HG03280 (cell line): ENCODE data around the gene MARVELD1.

ENCODE experiments used
- ATAC-seq: cut with Tn5 transposase; IDR thresholded peaks from one replicate; pipeline ENCODE4 v1.9.1; 2021; ENCODE audit warnings: mild to moderate bottlenecking, moderate library complexity; ENCODE audit not compliant: unreplicated experiment

MARVELD1 gene

DNA sequence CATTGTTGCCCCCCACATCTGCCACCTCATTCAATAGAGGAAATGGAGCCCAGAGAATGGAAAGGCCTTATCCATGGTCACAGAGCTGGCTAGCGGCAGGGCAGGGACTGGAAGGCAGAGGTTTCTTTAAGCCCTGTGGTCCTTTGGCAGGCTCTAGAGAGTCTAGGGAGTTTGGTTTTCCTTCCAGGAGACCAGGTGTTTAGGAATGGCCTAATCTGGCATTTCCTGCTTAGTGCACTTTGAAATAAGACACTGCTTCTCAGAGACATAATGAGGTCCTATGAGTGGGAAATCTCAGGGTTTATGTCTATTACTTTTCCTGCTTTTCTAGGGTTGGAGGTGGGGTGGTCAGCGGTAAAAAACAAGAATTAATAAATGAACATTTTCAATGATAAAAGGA is 6.1 kb downstream of the MARVELD1 start:
- ATAC-seq: no peak

DNA sequence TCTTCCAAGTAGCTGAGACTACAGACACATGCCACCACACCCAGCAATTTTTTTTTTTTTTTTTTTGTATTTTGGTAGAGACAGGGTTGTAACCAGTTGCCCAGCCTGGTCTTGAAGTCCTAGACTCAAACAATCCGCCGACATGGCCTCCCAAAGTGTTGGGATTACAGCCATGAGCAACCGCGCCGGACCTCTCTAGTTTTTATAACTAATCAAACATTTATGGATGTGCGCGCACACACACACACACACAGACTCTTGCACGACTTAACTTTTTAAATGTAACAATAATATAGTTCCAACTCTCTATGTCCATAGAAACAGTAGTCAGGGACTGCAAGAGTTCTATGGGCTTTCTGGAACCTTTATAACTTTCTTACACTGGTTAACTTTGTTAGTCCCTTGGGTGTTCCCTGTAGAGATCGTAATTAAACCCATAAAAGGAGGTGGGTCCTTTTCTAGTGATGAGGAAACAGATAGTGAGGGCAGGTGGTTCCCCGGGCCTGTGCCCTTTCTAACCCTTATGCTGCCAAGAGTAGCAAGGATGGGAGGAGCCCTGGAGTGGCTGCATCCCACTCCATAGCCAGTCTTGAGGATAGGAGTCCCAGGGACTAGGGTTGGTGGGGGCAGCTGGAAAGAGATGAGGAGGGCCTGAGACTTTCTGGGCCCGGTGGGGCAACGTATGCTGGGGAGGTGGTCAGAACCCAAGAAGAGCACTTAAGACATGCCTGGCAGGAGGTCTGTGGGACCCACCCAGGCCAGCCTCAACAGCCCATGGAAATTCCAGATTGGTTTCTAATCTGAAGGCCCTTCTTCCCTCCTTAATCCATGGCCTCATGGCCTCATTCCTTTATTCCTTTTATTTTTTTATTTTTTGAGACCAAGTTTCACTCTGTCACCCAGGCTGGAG is 8.6 kb downstream of the MARVELD1 start:
- ATAC-seq: no peak

DNA sequence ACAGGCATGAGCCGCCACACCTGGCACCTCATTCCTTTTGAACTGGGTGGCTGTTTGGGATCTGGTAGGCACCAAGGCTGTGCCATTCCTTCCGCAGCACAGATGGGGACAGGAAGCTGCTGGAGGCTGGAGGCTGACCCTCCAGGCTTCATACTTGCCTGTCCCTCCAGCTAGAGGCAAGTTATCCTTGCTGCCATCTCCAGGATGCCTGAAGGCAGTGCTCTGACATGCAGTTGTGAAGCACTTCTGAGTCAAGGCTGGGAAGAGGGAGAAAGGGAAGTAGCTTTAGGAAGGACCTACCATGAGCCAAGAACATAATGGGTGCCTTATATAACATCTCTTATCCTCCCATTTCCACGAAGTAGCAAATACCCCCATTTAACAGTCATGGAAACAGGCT is 9.5 kb downstream of the MARVELD1 start:
- no peak for ATAC-seq

DNA sequence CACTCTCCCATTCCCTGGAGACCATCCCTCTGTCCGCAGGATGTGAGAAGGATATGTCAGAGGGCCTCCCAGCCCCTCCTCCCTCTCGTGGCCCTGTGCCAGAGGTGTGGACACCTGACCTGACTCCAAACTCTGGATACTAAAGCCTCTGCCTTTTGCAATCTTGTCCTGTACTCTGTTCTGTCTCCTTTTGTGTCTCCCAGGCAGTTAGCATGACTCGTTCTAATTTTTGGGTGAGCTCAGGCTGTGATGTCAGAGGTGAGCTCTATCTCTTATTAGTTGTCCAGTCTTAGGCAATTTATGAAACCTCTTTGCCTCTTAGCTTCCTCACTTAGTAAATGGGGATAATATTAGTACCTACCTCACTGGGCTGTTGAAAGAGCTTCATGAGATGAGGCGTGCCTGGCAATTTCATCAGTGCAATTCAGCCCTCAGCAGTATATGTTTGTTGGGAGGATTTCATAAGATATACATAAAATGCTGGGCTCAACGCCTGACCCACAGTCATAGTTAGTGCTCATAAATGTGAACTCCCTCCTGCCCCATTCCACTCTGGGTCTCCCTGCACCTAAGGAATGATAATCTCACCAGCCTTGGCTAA is 10.9 kb downstream of the MARVELD1 start:
- no peak for ATAC-seq

DNA sequence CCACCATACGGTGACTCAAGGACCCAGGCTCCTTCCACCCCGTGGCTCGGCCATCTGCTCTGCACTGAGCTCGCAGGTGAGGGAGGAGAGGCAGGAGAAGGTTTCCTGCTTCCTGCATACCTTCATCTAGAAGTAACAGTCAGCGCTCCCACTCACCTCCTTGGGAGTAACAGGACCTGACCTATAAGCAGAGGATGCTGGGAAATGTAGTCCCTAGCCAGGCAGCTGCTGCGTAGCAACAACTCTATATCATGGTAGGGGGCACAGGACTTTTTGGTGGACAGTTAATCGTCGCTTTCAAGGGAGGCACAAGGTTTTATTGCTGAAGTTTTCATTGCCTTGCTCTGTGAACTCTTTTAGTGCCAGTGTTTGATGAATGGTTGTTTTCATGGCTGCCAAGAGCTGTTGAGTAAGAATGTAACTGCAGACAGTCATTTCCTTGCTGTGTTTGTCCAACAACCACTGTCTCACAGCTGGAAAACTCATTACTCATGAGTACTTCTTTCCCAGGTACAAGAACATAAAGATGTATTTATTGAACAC is 13.2 kb downstream of the MARVELD1 start:
- no peak for ATAC-seq

DNA sequence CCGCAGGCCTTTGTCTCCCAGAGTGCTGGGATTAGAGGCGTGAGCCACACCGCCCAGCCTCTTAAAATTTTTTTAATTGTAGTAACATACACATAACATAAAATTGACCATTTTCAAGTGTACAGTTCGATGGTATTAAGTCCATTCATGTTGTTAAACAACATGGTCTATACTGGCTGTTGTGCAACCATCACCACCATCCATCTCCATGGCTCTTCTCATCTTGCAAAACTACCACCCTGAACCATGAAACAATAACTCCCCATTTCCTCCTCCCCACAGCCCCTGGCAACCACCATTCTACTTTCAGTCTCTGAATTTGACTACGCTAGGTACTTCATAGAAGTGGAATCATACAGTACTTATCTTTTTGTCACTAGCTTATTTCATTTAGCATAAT is 15.5 kb downstream of the MARVELD1 start:
- no peak for ATAC-seq

DNA sequence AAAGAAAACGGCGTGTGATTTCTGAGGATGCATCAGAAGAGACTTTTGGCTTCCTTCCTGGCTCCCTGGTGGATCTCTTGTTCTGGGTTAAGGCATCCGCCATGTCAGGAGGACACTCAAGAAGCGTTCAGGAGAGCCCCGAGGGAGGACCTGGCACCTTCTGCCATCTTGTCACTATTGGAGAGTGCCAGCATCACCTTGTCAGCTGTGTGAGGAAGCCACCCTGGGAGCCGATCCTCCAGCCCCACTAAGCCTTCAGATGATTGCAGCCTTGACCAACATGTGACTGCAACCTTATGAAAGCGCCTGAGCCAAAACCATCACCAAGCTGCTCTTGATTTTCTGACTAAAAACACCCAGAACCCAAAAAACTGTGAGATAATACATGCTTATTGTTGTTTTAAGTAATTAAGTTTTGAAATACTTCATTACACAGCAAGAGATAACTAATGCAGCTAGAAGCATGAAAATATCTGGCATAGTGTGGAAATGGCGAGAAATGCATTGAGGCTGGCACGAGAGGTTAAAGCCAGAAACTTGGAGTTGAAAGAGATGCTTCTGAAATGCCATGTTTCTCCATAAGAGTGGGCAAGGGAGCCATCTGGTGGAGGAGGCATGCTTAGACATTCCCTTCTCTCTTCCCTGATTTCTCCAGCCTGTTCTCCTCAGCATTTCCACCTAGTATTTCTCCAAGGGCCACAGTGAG is 18.0 kb downstream of the MARVELD1 start:
- ATAC-seq: no peak

DNA sequence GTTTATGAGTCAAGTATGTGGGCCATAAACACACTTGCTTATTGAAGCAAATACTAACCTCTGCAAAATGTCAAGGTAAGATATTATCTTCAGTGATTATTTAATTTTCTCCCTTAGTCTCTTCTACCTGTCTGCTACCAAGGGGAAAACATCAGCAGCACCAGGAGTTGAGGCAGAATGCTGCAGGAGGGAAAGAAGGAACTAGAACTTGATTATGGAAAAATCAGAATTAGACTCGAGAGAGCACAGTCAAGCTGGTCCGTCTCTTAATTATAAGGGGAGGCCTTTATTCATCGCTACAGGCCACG is 18.5 kb downstream of the MARVELD1 start:
- ATAC-seq: no peak

DNA sequence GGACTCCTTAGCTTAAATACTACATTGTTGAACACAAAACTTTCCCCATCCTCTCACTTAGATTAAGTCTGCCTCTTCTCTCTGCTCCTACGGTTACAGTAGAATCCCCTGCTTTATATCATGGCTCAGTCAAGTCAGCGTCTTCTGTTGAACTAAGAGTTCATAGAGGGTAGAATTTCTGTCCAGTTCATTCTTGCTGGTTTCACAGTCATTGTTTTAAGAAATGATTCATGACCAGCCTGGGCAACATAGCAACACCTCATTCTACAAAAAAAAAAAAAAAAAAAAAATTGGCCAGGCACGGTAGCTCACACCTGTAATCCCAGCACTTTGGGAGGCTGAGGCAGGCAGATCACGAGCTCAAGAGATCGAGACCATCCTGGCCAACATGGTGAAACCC is 19.7 kb downstream of the MARVELD1 start:
- ATAC-seq: no peak

DNA sequence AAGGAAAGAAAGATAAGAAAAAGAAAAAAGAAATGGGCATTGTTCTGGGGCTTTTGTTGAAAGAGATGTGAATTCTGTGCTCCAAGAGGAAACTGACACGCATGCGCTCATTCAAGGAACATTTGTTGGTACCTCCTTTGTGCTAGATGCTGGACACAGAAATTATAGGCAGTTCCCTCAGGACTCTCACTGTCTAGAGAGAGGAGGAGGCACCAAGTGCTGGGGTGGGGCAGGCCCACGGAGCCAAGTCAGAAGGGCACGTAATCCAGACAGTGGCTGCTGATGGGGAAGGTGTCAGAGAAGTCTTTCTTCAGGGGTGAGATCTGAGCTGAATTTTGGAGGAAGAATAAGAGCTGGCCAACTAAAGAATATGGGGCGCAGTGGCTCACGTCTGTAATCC is 20.5 kb downstream of the MARVELD1 start:
- ATAC-seq: no peak

DNA sequence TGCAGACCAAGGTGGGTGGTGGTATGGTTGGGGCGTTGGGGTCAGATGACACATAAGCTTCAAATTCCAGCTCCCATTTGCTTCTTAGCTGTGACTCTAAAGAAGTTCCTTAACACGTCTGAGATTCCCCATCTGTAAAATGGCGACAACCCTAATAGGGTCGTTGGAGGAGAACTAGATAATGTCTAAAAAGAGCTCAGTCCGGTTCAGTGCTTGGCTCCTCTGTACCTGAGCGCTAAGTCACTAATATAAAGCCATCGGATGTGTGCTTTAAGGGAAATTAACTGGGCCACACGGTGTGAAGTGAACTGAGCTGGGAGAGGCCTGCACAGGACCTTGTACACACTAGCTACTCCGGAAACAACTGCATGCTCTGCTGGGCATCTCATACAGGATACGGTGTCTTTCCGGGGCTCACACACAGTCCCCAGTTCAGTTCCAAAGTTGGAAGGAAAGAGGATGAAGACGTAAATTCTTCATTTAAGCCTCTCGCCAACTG is 22.9 kb downstream of the MARVELD1 start:
- peak; percentile 2 for ATAC-seq

DNA sequence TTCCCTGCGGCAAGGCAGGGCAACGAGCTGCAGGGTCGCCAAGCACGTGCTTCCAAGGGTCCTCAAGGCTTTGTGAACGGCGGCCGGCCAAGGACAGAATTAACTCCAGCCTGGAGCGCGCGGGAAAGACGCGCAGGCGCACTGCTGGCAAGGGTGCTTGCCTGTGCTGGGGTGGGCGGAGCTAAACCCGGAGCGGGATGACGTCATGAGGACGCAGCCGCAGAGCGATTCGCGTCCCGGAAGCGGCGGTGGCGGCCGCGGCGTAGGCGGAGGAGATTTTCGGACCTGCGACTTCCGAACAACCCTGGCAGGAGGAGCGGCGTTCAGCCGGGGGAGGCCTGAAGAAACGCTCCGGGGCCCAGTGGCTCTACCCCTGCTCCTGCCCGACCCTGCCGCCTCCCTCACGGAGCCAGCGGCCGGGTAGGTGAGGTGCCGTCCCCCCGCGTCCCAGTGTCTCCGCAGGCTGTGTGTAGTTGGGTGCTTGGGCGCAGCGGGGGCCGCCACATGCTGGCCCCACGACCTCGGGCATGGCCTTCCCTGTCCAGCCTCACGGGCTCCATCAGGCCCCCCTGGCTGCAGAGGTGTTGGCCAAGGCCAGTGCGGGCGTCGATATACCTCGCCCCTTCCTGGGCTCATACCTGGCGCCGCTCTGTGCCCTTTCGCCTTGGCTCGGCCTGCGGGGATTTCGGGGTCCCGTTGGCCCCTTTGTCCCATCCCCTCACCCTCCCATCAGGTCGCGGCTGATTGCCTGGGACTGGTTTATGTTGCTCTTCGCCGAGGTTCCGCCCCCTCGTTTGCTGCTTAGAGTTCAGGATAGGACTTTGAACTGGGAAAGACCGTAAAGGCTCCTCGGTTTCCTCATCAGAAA is 23.6 kb downstream of the MARVELD1 start, which contains the start of gene ZFYVE27:
TSS of gene ZFYVE27 (plus strand) at position 227 of the 868 bp plus-strand sequence. CDS start 1,350 bp downstream, outside the sequence.
- peak; percentile 90 for ATAC-seq

DNA sequence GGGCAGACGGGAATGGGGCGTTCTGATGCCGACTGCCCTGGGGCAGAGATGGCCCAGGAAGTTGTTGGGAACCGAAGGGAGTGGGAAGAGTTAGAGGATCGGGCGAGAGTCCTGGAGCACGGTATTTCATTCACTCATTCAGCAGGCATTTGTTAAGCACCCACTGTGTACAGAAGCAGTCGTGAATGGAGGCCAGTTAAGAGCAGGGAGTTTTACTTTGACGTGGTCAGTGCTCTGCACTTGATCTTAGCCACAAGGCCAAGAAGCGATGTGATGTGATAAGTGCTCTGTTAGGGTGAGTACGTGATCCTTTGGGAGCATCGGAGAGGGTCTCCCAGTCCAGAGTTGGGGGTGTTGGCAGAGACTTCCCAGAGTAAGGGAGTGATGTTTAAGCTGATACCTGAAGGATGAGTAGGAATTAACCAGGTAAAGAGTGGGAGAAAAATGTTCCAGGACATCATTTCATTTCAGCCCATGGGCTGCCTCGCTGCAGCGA is 24.3 kb downstream of the MARVELD1 start:
- ATAC-seq: peak; percentile 4

DNA sequence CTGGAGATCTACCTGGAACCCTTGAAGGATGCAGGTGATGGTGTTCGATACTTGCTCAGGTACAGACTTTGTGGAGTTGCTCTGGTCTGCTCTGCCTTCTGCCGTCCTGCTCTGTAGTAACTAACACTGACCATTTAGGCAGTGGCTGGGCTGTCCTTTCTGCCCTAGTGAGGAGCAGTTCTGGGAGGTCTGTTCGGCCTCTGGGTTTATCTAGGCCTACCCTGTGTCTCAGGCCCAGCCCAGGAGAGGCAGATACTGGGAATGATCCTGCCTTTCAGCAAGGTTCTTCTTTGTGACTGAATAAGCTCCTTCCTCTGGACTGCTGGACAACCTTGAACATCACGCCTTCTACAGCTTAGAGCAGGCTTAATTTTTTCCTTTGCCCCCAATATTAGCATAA is 25.1 kb downstream of the MARVELD1 start:
- no peak for ATAC-seq

DNA sequence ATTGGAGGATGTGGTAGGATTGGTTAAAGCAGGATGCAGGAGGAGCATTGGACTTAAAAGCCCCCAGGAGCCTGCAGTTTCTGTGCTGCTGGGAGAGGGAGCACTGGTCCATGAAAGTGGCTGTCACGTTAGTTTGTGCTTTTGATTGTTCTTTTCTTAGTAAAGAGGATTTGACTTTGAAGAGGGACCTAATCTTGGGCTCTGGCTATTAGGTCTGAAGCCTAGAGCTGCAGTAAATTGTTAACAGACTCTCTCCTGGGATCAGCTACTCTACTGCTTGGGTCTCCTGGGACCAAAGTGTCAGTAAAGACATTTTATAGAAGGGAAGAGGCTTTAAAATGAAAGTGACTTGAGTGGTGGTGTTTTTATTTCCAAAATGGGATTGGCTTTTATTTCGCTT is 27.1 kb downstream of the MARVELD1 start:
- no peak for ATAC-seq

DNA sequence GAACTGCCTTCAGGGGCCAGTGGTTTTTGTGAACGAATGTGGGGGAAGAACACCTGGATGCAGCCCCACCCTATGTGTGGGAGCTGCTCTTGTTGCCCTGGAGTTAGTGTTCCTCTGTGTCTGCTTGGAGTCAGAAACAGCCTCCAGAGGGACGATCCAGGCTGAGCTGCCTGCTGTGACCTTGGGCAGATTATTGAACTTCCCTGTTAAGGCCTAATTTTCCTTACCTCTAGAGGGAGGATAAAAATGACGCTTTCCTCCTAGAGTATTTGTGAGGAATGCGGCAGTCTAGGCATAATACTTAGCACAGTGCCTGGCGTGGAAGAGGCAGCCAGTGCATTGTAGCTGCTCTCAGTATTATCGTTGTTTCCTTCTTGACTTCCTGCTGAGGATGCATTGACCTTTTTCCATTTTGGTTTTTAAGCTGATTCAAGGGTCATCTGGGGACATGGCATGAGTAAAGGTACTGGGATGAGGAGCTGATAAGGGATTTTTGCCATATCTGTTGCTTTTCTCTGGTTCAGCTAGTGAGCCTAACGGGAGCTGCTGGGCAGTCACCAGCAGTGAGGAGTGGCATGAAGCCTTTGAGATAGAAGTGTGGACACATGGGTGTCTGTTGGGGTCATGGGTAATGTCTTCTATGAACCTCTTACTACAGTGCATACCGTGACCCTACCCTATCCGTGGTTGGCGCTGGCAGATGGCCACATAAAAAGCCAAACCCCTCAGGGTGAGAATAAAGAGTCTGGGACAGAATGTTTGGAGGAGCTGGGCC is 29.8 kb downstream of the MARVELD1 start:
- no peak for ATAC-seq

DNA sequence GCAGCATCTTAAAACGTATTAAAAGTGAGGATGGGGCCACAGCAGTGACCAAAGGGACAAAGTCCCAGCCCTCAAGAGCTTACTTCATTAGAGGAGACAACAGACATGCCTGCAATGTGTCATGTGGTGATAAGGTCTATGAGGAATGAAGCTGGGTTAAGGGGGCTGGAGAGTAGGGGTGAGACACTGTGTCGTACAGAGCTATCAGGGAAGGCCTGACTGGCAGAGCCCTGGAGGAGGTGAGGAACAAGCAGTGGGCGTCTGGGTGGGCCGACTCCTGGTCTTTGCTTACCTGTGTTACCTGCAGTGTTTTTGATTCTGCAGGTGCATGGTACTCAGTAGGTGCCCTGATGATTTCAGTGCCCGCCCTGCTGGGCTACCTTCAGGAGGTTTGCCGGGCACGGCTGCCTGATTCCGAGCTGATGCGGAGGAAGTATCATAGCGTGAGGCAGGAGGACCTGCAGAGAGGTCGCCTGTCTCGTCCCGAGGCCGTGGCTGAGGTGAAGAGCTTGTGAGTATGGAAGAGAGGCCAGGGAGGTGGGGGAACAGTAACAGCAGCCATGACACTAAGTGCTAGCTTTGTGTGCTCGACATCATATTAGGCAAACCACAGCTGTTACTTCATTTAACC is 31.0 kb downstream of the MARVELD1 start:
- ATAC-seq: no peak

DNA sequence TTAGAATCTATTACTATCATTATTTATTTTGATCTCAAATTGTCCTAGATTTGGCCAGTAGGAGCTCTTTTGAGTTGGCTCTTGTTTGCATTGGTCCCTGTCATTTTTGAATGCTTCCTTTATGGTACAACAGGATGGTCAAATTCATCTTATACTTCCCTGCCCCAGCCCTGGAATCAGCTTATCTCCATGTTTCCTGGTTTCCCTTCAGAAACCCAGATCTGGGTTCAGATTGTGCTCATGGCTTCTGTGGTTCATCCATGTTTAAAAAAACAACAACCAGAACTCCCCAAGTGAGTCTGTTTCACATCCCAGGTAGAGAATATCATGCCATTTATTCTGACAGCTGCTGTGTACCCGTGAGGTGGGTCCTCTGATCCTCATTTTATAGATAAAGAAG is 34.0 kb downstream of the MARVELD1 start:
- no peak for ATAC-seq

DNA sequence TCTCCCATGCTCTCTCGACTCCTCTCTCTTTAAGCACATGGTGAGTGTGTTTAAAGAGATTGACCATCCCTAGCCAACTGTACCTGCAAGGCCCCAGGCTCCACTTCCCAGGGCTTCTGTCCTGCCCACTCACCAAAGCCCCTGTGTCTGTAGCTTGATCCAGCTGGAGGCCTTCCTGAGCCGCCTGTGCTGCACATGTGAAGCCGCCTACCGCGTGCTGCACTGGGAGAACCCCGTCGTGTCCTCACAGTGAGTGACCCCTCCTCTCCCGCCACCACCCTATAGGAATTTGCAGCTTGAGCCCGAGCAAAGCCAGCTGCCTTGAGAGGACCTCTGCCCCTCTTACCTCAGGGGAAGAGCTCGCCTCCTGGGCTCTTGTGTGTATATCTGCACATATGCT is 34.6 kb downstream of the MARVELD1 start:
- ATAC-seq: no peak
